Left renal pelvis (tissue), 4 donors: ENCODE data around the gene HOXD13. TPM values are rescaled to one million over a fixed set of nuclear protein-coding genes. Genes with fewer than 3 reads are reported as not detected.

Source experiments
- DNase-seq, 4 donors: peaks; one replicate each; pipeline ENCODE4 v3.0.0-alpha.2; 2013; ENCODE audit warnings: low read depth in 4 of 4, low spot score in 3 of 4
- polyA plus RNA-seq, 4 donors: library from polyadenylated mRNA; unstranded; fragments of 120-200 nt; gene quantifications; one replicate each; pipeline ENCODE4 v1.2.1, GENCODE V29; 2013; ENCODE audit not compliant: insufficient read length in 4 of 4

HOXD13 gene
- polyA plus RNA-seq = under 1 TPM; 0.10 to 0.36 (median 0.23) TPM

DNA sequence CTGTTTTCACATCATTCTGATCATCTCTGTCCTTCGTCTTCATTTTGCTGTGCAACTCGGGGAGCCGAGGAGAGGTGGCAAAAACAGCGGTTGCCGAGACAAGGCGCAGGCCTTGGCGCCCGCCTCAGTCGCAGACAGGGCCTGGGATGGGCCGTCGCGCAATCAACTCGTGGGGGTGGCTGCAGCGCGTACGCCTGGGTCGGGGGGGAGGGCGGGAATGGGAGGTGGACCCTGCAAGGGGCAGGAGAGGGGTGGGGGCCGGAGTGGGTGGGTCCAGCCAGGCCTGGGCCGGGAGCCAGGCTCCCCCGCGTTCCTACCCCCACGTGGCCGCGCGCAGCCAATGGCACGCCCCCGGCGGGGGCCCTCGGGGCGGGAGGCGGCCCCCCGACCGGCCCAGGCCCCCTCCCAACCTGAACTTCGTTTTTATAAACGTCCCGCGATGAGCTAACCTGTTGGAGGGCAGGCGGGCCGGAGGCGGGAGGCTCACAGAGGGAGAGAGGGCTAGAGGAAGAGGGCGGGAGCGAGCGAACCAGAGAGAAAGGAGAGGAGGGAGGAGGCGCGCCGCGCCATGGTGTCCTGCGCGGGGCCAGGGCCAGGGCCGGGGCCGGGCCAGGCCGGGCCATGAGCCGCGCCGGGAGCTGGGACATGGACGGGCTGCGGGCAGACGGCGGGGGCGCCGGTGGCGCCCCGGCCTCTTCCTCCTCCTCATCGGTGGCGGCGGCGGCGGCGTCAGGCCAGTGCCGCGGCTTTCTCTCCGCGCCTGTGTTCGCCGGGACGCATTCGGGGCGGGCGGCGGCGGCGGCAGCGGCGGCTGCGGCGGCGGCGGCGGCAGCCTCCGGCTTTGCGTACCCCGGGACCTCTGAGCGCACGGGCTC lies at the start of gene HOXD13:
HOXD13 (plus strand) TSS at position 452 of the 875 bp plus-strand sequence; CDS start at position 622, 170 bp downstream.
- no peak for DNase-seq

DNA sequence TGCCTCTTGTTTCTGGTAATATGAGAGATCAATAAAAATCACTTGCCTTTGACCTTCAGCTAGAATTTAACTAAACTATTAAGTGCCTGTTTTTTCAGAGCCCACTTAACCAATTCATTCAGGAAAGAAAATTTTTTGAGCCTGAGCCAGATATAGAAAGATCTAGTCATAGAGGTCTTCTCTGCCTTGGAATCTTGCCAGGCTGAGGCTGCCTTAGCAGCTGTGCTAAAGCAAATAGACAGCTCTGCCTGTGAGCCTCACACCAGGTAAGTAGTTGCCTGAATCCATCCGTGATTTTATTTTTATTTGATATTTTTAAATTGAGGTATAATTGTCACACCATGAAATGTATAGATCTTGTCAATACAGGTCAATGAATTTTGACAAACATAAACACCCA lies 36.1 kb upstream of the HOXD13 start:
- DNase-seq = no peak

- DNase-seq = no peak
These were observed 28.6 kb upstream of the HOXD13 start for GRCh38 chr2:176063958-176064357.

- DNase-seq = no peak
These were observed 25.6 kb upstream of the HOXD13 start for GRCh38 chr2:176066645-176067588.

DNA sequence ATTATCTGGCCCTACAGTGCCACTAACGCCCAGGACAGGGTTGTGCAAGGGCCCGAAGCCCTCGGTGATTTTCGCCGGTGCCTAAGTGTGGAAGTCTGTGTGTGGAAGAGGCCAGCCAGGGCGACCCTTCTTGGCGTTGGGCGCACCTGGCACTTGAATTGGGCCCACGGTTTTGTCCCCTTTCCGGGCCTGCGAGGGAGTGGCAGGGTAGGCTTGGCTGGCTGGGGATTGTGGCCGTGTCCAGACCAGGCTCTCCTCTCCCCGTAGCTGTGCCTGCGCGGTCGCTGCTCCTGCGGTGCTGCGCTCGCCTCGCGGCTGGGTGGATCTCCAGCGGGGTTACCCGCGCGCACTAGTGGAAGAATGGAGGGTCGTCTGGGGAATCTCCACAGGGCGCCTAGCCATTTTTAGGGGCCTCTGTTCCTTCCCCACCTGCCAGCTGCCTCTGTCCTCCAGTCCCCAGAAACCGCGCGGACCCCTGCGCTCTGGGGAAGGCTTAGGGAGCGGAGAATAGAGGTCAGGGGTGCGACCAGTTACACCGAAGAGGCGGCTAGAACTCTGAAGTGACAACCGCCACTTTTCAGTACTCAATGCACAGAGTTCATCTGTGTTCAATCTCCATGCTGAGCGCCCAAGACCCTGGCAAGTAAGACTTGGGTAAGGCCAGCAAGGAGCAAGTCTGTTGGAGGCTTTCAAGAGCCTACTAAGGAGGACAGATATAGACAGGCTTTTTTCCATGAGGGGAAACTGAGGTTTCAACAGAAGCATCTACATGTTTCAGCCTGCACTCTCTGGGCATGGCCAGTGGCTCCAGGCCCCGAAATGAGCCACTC lies 24.7 kb upstream of the HOXD13 start:
- no peak for DNase-seq

DNA sequence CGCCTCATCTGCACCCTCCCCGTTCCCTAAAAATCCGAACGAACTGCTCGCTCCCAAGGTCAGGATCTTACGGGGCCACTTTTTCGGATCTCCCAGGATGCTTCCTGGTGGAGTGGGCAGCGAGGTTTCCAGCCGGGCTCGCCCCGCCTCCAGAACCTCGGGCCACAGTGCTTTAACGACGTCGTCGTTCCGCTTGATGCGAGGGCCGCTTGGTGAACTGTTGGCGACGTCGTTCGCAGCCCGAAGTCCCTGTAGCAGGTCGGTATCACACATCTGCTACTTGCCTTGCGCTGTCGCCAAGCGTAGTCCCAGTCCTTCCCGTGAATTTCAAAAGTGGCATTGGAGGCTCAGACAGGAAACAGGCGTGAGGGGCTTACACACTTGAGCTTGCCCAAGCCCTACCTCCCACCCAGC lies 24.1 kb upstream of the HOXD13 start:
- no peak for DNase-seq

DNA sequence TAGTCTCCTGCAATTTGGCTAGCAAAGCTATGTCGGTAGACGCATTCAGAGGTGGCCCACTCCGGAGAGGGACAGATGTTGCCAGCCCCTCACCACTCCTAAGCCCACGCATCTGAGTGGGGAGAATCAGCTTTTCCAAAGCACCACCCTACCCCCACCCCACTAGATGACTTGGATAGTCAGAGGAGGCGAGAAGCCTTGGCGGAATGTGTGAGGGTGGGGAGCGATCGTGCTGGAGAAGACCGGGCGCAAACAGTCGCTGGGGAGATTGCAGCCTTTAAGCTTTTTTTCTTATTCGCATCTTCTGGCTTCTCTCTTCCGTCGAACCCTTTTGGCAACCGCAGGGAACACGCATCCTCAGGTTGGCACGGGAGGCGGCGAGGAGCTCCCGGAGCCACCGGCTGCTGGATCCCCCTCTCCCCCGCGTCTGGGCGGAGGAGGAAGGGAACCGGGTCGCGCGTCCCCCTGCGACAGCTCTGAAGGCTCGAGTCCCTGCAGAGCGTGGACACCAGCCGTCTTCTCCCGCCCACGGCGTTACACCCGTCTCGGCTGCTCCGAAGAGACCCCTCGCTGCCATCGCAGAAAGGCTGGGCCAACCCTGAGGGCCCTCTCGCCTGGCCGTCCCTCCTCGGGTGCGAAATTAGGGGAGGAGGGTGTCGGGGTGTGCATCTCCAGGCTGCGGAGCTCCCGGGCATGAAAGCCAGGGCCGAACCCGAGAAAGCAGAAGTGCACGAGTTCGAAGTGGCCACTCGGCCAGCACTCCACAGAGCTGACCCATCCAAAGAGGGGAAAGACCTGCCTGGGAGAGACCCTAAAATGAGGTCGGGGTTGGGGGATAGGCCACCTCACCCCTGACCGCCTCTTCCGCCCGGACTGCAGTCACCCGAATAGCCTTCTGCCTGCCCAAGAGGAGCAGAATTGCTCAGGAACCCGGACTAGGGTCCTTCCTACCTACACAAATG lies 20.9 kb upstream of the HOXD13 start:
- DNase-seq = no peak

GRCh38 chr2:176072292-176072669 lies 20.2 kb upstream of the HOXD13 start:
- DNase-seq = no peak

- no peak for DNase-seq
These were observed 19.3 kb upstream of the HOXD13 start for GRCh38 chr2:176072951-176073904.

DNA sequence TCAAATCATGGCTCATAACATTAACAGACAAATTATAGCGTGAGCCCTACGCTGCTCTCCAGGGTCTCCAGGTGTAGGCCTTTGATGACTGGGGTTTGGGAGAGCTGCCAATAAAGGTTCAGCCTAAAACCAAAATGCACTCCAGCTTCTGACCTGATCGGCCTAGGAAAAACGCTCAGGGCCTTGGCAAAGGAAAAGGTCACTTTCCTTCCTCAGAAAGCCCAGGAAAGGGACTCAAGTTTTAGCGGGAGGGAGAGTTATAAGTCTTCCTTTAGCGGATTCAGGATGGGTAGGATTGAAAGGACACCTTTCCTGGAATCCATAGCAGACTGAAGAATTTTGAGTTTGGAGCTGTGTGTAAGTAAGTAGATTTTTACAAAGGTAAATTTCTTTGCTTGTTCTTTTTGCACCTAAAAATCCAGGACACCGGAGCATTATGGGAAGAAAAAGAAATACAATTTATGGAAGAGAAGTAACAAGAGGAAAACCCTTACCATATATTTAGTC lies 17.5 kb upstream of the HOXD13 start:
- no peak for DNase-seq

GRCh38 chr2:176075481-176075880 lies 17.0 kb upstream of the HOXD13 start:
- DNase-seq = no peak

- no peak for DNase-seq
These were observed 16.5 kb upstream of the HOXD13 start for GRCh38 chr2:176076063-176076462.

GRCh38 chr2:176076796-176077195 lies 15.7 kb upstream of the HOXD13 start:
- no peak for DNase-seq

DNA sequence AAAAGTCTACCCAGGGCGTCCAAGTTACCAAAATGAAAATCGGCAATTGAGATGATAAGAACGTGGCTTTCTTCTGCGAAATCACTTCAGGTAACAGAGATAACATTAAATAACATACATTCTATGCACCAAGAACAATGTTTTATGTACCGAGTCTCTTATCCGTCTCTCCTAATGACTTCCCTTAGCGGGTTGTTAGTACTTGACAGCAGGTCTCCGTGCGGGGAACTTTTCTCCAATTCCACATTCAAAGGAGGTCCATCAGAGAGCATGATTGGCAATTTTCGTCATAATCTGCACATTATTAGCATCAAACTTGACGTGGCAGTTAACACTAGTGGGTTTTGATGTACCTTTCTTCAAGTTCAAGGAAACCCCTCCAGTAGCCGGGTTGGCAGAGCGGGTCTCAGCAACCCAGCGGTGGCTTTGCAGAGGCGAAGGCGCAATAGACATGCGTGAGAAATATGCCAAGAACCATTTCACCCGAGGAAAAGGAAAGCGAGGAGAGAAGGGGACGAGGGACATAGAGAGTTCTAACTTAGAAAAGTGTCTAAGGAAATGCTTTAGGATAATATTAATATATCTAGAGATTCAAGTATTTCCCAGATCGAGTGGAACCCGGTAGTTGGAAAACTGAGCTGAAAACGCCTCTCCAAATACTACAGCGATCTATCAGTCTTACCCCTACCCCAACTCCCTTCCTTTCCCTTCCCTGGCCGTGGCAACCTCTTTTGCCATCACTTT lies 13.8 kb upstream of the HOXD13 start:
- no peak for DNase-seq

- no peak for DNase-seq
These were observed 13.2 kb upstream of the HOXD13 start for GRCh38 chr2:176079285-176079830.

- DNase-seq = no peak
These were observed 12.5 kb upstream of the HOXD13 start for GRCh38 chr2:176079831-176080539.
